ENCODE measurements around the gene PBLD.

Gene PBLD

DNA sequence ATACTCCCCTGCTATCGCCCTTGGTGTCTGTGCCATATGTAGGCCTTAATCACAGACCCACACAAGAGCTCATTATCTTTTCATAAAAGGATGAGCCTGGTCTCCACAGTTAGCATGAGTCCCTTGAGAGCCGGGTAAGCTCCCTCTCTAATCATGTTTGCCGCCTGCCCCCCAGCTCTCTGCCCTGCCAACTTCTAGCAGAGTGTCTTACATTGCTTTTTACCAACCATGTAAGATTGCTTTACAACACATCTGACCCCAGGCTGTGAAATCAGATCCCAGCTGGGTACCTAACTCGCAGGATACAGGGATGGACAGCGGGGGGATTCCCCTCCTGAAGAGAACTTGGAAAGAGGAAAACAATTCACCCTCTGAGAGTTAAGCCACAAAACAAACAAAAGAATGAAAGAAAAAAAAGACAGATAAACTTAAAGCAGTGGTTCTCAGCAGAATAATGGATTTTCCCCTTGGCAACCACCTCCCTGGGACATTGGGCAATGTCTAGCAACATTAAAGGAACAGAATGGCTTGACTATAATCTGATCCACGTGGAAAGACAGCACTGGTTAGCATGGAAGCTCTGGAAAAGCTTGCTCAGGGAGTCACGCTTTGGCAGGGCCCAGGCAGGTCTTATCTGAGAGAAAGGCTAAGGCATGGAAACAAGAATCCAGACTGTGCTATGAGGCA is 61.4 kb downstream of the PBLD start:
- TF ChIP-seq EZH2phosphoT487 (IDR thresholded peaks at IDR 0.05; ENCODE audit: low read length) (no peak), EZH2 (optimal IDR thresholded peaks at IDR 0.05; ENCODE audit: low read depth, low read length) (no peak)
- TF ChIP-seq, protein P1, sequence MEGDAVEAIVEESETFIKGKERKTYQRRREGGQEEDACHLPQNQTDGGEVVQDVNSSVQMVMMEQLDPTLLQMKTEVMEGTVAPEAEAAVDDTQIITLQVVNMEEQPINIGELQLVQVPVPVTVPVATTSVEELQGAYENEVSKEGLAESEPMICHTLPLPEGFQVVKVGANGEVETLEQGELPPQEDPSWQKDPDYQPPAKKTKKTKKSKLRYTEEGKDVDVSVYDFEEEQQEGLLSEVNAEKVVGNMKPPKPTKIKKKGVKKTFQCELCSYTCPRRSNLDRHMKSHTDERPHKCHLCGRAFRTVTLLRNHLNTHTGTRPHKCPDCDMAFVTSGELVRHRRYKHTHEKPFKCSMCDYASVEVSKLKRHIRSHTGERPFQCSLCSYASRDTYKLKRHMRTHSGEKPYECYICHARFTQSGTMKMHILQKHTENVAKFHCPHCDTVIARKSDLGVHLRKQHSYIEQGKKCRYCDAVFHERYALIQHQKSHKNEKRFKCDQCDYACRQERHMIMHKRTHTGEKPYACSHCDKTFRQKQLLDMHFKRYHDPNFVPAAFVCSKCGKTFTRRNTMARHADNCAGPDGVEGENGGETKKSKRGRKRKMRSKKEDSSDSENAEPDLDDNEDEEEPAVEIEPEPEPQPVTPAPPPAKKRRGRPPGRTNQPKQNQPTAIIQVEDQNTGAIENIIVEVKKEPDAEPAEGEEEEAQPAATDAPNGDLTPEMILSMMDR (IDR thresholded peaks at IDR 0.05; ENCODE audit: low read length) = no peak
- no peaks in the 10 kb centered on the region for H3F3A ChIP-seq (ENCODE audit: insufficient read depth, low read length)

DNA sequence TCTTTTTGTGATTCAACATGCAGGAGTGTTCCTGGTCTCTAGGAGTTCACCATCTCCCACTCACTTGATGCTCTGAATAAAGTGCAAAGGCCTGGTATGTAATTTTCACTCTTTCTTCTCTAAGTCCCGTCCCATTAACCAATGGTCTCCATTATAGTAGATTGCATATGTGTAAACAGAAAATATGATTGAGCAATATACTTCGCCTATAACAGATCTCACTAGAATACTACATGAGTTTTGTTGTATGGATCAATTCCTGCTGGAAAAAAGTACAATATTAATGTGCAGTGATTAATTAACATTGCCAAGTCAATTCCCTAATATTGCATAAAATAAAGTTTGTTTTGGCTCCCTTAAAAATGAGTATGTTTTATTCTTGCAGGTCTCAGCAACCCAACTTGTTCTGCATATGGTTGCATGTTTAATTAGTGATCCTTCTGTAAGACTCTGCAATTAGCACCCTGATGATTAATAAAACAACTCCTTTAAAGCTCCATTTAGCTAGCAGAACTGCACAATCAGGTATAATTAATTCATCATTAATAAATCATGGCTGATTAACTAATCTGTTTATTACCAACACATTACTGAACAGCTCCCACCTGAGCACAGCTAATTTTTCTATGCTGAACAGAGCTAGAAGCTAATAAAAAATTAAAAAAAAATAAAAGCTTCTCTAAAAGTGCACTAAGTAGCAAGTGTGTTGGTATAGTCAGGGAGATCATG is 63.0 kb downstream of the PBLD start:
- Histone ChIP-seq H3F3A (ENCODE audit: insufficient read depth, low read length) (no peaks in the 10 kb centered on the region), H3K4me1 (ENCODE audit: low read length) (no peaks in the 10 kb centered on the region), H3K9ac (ENCODE audit: low read length) (no peak overlapping the region), H4K20me1 (ENCODE audit: insufficient read depth, low read length) (no peaks in the 10 kb centered on the region), H3K4me3 (ENCODE audit: low read length) (no peak overlapping the region), H3K27me3 (replicated peaks; ENCODE audit: insufficient read depth, low read length) (no peaks in the 10 kb centered on the region), H3K9me2 (replicated peaks; ENCODE audit: insufficient read depth, low read length) (no peaks in the 10 kb centered on the region), H3K27ac (ENCODE audit: low read length) (no peak overlapping the region), H3K9me3 (replicated peaks; ENCODE audit: insufficient read depth, low read length) (no peaks in the 10 kb centered on the region), H3K79me2 (ENCODE audit: low read length) (no peaks in the 10 kb centered on the region), H3K36me3 (replicated peaks; ENCODE audit: insufficient read depth, low read length) (no peaks in the 10 kb centered on the region), H2AFZ (ENCODE audit: low read length) (no peak overlapping the region), H3K4me2 (ENCODE audit: low read depth, low read length) (no peak overlapping the region)
- TF ChIP-seq EZH2phosphoT487 (IDR thresholded peaks at IDR 0.05; ENCODE audit: low read length) (no peak), EZH2 (optimal IDR thresholded peaks at IDR 0.05; ENCODE audit: low read depth, low read length) (no peak)
- TF ChIP-seq, protein P1 (IDR thresholded peaks at IDR 0.05; ENCODE audit: low read length) = no peak
- no peak for DNase-seq

More for the DNA sequence above, 61.4 kb downstream of the PBLD start:
- Histone ChIP-seq H3K9me3 (replicated peaks; ENCODE audit: insufficient read depth, low read length) (no peaks in the 10 kb centered on the region), H3K36me3 (replicated peaks; ENCODE audit: insufficient read depth, low read length) (no peaks in the 10 kb centered on the region), H3K79me2 (ENCODE audit: low read length) (no peaks in the 10 kb centered on the region), H3K9ac (ENCODE audit: low read length) (no peak overlapping the region), H3K27me3 (replicated peaks; ENCODE audit: insufficient read depth, low read length) (no peaks in the 10 kb centered on the region), H4K20me1 (ENCODE audit: insufficient read depth, low read length) (no peaks in the 10 kb centered on the region), H3K4me1 (ENCODE audit: low read length) (no peaks in the 10 kb centered on the region), H3K4me2 (ENCODE audit: low read depth, low read length) (no peak overlapping the region), H3K27ac (ENCODE audit: low read length) (no peak overlapping the region), H2AFZ (ENCODE audit: low read length) (no peak overlapping the region), H3K9me2 (replicated peaks; ENCODE audit: insufficient read depth, low read length) (no peaks in the 10 kb centered on the region), H3K4me3 (ENCODE audit: low read length) (no peak overlapping the region)
- no peak for DNase-seq

DNA sequence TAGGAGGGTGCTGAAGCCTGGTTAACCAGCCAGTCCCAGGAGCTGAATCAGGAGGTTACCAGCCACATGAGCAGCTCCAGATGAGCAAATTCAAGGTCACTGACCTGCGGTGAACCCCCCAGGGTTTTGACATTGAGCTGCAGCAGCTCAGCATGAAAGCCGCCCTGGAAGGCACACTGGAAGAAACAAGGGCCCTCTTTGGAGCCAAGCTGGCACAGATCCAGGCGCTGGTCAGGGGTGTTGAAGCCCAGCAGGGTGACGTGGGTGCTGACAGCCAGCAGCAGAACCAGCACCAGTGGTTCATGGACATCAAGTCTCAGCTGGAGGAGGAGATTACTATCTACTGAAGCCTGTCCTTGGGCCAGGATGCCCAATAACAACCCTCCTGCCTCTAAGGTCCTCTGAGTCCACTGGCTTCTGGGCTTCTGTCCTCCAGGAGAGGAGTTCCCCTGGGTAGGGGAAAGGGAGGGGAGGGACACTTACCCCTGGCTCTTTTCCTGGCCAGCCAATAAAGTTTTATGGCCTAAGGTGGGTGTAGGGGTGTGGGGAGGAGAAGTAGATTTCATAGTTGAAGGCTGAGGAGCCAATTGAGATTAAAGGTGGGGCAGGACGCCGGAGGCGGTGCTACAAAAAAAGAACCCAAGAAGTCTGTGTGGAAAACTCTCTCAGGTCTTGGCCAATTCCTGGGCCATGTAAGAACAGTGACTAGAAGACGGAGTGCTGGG is 71.4 kb downstream of the PBLD start:
- Histone ChIP-seq H3K4me1 (ENCODE audit: low read length) (no peaks in the 10 kb centered on the region), H3K27ac (ENCODE audit: low read length) (no peak overlapping the region), H3K9me3 (replicated peaks; ENCODE audit: insufficient read depth, low read length) (no peaks in the 10 kb centered on the region), H3K36me3 (replicated peaks; ENCODE audit: insufficient read depth, low read length) (no peaks in the 10 kb centered on the region), H3K27me3 (replicated peaks; ENCODE audit: insufficient read depth, low read length) (no peaks in the 10 kb centered on the region), H3K9me2 (replicated peaks; ENCODE audit: insufficient read depth, low read length) (no peaks in the 10 kb centered on the region), H4K20me1 (ENCODE audit: insufficient read depth, low read length) (no peaks in the 10 kb centered on the region), H3K4me3 (ENCODE audit: low read length) (no peak overlapping the region), H3K4me2 (ENCODE audit: low read depth, low read length) (no peak overlapping the region), H2AFZ (ENCODE audit: low read length) (no peak overlapping the region), H3F3A (ENCODE audit: insufficient read depth, low read length) (no peaks in the 10 kb centered on the region), H3K79me2 (ENCODE audit: low read length) (no peaks in the 10 kb centered on the region), H3K9ac (ENCODE audit: low read length) (no peak overlapping the region)
- DNase-seq = no peak
- TF ChIP-seq, protein P1 (IDR thresholded peaks at IDR 0.05; ENCODE audit: low read length) = no peak
- TF ChIP-seq EZH2 (optimal IDR thresholded peaks at IDR 0.05; ENCODE audit: low read depth, low read length) (no peak), EZH2phosphoT487 (IDR thresholded peaks at IDR 0.05; ENCODE audit: low read length) (no peak)
